Adrenal gland (tissue), 12 donors: Measurements from ENCODE around the gene DDX27. TPM values are rescaled to one million over a fixed set of nuclear protein-coding genes. Genes with fewer than 3 reads are reported as not detected.

Source experiments
- DNase-seq, 7 donors: peaks; one replicate each; pipeline ENCODE4 v3.0.0-alpha.2; 2019 to 2020
- H3K27ac ChIP-seq, 5 donors: fragments of 200-600 bp; sonication (generic) in 4 of 5; 1 replicate in 3 of 5; 2 replicates in 2 of 5; pipeline versions ENCODE4 v1.5.1 to v1.8.0; 2016 to 2020; ENCODE audit warnings: mild to moderate bottlenecking in 1 of 5
- H3K27me3 ChIP-seq: fragments of 200-600 bp; 2 replicates; pipeline ENCODE4 v1.8.0; 2021
- H3K36me3 ChIP-seq, 2 donors: fragments of 200-600 bp; replicated peaks in 1 of 2; 1 replicate in 1 of 2; 2 replicates in 1 of 2; pipeline versions ENCODE4 v1.5.1 to v1.8.0; 2018 to 2022
- H3K4me1 ChIP-seq, 2 donors: fragments of 200-600 bp; replicated peaks in 1 of 2; 1 replicate in 1 of 2; 2 replicates in 1 of 2; pipeline versions ENCODE4 v1.5.1 to v1.8.0; 2018 to 2021
- H3K4me3 ChIP-seq, 4 donors: fragments of 200-600 bp; sonication (generic) in 3 of 4; one replicate each; pipeline ENCODE4 v1.5.1; 2016 to 2018
- H3K9me3 ChIP-seq, 3 donors: fragments of 200-600 bp; sonication (generic) in 1 of 3; replicated peaks in 1 of 3; 1 replicate in 2 of 3; 2 replicates in 1 of 3; pipeline versions ENCODE4 v1.5.1 to v1.8.0; 2016 to 2021
- POLR2A ChIP-seq, 2 donors: fragments of 450-650 bp; IDR thresholded peaks; one replicate each; pipeline ENCODE4 v1.6.1; 2017; ENCODE audit warnings: antibody characterized with exemption in 2 of 2, mild to moderate bottlenecking in 2 of 2, moderate library complexity in 1 of 2
- WGBS, 4 donors: extraction: QIAGEN DNeasy Blood & Tissue Kit in 2 of 4; methylation state at CpG; one replicate each; pipeline versions ENCODE4 v1.1.5 to v1.1.7; 2013 to 2017; 5-methylcytosine and 5-hydroxymethylcytosine counted together
- intact Hi-C, 2 donors: fragments of 100-400 bp; cut with DNase I; formaldehyde crosslinking; loops; one replicate each; pipeline versions ENCODE4 v1.14.1 to v1.15.0; 2022 to 2023
- polyA plus RNA-seq, 3 donors: library from polyadenylated mRNA; stranded (reverse); fragments of 200-250 nt in 2 of 3; fragments of 350-450 nt in 1 of 3; fragmentation: Illumina TruSeq in 1 of 3; extraction: RNeasy Lipid Tissue Mini Kit (QIAGEN cat#74804) in 1 of 3; gene quantifications; one replicate each; pipeline ENCODE4 v1.2.3, GENCODE V29; 2013 to 2014
- total RNA-seq, 9 donors: library from RNA; depleted of rRNA in 4 of 9; stranded (reverse); fragments of >200 nt in 4 of 9; fragments of 120-200 nt in 1 of 9; fragmentation: NEBNext Ultra II Directional in 1 of 9; extraction: Animal tissue kit (Norgen Biotek cat#: 25700) in 1 of 9; gene quantifications; one replicate each; pipeline versions ENCODE4 v1.1.0 to v1.2.4, GENCODE V29; 2013 to 2023
- TF ChIP-seq, protein P1 (sequence below), 6 experiments: fragments of 450-650 bp in 4 of 6; fragments of 200-600 bp in 2 of 6; sonication (generic) in 1 of 6; IDR thresholded peaks; 1 replicate in 5 of 6; 2 replicates in 1 of 6; pipeline versions ENCODE4 v1.5.1 to v1.8.0; 2016 to 2021; ENCODE audit warnings: antibody characterized with exemption in 6 of 6, mild to moderate bottlenecking in 2 of 6, moderate library complexity in 1 of 6
- donor health status: healthy with polysubstance abuse.
- donor health status: Bipolar disorder and iron deficiency.
- donor health status: DM: yes; HTN: yes; CAD: no.
- donor health status: DM: no; HTN: no; CAD: no.
- donor health status: DM: no; HTN: no; CAD: no.
- donor health status: DM: yes; HTN: yes; CAD: no.

DDX27 gene
- total and polyA plus RNA-seq, 12 donors: 18.7 to 42.3 (median 23.2) TPM

DNA sequence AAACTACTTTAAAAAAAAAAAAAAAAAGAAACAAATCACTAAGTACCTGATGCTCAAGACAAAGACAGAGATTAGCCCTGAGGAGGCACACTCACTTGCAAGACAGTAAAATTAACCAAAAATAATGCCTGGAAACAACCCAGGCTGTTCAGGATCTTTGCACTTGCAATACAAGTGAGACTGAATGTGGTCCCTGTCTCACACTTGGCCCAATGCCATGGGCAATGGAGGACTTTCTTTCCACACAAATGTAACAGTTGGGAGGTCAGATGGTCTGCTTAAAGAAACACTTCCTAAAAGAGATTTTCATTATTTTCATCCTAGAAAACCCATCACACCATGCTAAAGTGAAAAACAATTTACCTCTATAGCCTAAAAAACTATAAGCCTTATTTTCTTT, 47.3 kb upstream of the DDX27 start:
- Histone ChIP-seq H3K27ac (no peak overlapping the region), H3K4me3 (no peak overlapping the region), H3K27me3 (no peaks in the 10 kb centered on the region), H3K36me3 (no peaks in the 10 kb centered on the region), H3K4me1 (peaks cover 9 to 16% of the 10 kb centered on the region in 2 donors), H3K9me3 (no peaks in the 10 kb centered on the region)
- intact Hi-C loops: no loop called here
- TF ChIP-seq POLR2A (IDR thresholded peaks at IDR 0.05): no peak
- DNase-seq: peak in 3 of 7 donors; percentile 20 to 43 (median 40)

DNA sequence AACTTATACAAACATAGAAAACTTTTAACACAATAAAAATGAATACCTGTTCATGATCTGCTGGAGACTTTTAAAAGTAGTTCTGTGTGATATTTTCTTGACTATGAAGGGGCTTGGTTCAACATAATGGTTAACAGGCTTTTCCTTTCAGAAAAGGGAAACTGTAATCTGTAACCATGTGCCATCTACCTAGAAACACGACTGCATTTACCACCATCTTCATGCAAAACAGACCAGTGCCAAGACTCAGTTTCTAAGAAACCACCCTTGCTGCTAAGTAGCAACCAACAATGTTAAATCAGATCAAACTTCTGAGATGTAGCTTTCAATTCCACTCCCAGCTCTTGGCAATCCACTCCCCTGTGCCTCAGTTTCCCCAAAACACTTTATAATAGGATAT, 46.8 kb upstream of the DDX27 start:
- no peak for TF ChIP-seq POLR2A (IDR thresholded peaks at IDR 0.05)
- TF ChIP-seq, protein P1, sequence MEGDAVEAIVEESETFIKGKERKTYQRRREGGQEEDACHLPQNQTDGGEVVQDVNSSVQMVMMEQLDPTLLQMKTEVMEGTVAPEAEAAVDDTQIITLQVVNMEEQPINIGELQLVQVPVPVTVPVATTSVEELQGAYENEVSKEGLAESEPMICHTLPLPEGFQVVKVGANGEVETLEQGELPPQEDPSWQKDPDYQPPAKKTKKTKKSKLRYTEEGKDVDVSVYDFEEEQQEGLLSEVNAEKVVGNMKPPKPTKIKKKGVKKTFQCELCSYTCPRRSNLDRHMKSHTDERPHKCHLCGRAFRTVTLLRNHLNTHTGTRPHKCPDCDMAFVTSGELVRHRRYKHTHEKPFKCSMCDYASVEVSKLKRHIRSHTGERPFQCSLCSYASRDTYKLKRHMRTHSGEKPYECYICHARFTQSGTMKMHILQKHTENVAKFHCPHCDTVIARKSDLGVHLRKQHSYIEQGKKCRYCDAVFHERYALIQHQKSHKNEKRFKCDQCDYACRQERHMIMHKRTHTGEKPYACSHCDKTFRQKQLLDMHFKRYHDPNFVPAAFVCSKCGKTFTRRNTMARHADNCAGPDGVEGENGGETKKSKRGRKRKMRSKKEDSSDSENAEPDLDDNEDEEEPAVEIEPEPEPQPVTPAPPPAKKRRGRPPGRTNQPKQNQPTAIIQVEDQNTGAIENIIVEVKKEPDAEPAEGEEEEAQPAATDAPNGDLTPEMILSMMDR (IDR thresholded peaks at IDR 0.05): no peak
- Histone ChIP-seq H3K27ac (no peak overlapping the region), H3K4me1 (peaks cover 9 to 11% of the 10 kb centered on the region in 2 donors), H3K27me3 (no peaks in the 10 kb centered on the region), H3K36me3 (no peaks in the 10 kb centered on the region), H3K9me3 (no peaks in the 10 kb centered on the region), H3K4me3 (no peak overlapping the region)
- intact Hi-C loops: no loop called here
- 32 to 56% (median 41%) methylated on average over 1 of the region's 1 CpG for WGBS, 4 donors
- DNase-seq: no peak

DNA sequence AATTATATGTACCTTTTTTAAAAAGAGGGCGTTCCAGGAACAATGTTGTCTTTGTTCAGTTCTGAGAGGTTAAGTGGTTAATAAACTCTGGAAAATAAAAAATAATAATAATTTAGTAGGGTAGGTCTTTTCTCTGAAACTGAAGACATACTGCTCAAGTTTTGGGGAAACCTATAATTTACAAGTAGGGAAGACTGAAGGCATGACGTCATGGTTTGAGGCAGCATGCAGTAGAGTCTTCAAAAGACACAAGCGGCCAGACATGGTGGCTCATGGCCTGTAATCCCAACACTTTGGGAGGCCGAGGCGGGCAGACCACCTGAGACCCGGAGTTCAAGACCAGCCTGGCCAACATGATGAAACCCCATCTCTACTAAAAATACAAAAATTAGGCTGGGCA, 45.0 kb upstream of the DDX27 start:
- peaks cover under 1 to 1% of the 10 kb centered on the region in 2 donors for H3K4me1 ChIP-seq
- DNase-seq: no peak
- no peak overlapping the region for H3K27ac ChIP-seq
- no peak for TF ChIP-seq POLR2A (IDR thresholded peaks at IDR 0.05)
- TF ChIP-seq, protein P1 (IDR thresholded peaks at IDR 0.05): no peak
- H3K4me3 ChIP-seq: no peak overlapping the region
- H3K9me3 ChIP-seq: no peaks in the 10 kb centered on the region
- H3K36me3 ChIP-seq: no peaks in the 10 kb centered on the region
- intact Hi-C loops: no loop called here
- no peaks in the 10 kb centered on the region for H3K27me3 ChIP-seq
- WGBS, 4 donors: 92 to 98% (median 95%) methylated on average over 6 of the region's 6 CpGs

DNA sequence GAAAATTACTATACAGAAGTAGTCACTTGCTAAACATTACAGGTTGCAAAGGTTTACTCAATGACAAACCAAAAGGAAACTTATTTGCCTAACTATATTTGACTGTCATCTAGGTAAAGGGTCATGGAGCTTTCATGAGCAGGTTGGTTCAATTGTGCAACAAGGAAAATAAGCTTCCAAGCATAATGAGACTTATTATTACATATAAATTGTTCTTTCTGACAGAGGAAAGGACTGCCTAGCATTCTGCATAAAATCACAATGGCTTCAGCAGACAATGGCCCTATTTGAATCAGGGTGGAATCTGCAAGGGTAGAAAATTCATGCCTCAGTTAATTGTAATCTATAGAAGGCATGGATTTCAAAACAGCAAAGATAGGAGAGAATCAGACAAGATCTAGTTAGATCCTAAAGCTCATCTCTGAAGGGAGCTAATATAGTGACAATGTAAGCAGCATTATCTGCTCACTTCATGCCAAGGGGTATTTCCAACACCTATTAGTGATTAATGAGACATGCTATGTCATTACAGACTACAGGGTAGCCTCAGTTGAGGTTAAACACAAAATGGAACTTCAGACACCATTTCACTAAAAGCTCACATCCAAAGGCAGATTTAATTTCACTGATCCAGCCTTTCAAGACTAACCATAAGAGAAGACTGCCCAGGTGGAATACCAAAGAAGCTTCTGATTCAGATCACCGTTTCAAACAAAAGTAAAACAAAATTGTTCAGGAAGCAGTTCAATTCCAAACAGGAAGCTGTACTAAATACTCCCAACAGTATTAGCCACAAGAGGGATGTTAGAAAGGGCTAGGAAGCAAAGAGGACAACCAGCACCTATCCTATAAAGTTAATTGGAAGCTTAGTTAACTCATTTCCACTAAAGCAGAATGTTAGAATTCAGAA, 39.6 kb upstream of the DDX27 start:
- no peaks in the 10 kb centered on the region for H3K27me3 ChIP-seq
- H3K4me3 ChIP-seq: no peak overlapping the region
- H3K4me1 ChIP-seq: peaks cover 7 to 49% of the 10 kb centered on the region in 2 donors
- 22 to 27% (median 24%) methylated on average over 1 of the region's 1 CpG for WGBS, 4 donors
- TF ChIP-seq POLR2A (IDR thresholded peaks at IDR 0.05): no peak
- TF ChIP-seq, protein P1 (IDR thresholded peaks at IDR 0.05): no peak
- H3K36me3 ChIP-seq: no peaks in the 10 kb centered on the region
- DNase-seq: no peak
- peak overlapping the region in 1 of 5 donors; percentile 26 for H3K27ac ChIP-seq
- intact Hi-C loops: no loop called here
- no peaks in the 10 kb centered on the region for H3K9me3 ChIP-seq
